ENCODE measurements around the gene LRSAM1.

GRCh38 chr9:127488946-127489345 lies 37.6 kb downstream of the LRSAM1 start:
- TF ChIP-seq, protein P1, sequence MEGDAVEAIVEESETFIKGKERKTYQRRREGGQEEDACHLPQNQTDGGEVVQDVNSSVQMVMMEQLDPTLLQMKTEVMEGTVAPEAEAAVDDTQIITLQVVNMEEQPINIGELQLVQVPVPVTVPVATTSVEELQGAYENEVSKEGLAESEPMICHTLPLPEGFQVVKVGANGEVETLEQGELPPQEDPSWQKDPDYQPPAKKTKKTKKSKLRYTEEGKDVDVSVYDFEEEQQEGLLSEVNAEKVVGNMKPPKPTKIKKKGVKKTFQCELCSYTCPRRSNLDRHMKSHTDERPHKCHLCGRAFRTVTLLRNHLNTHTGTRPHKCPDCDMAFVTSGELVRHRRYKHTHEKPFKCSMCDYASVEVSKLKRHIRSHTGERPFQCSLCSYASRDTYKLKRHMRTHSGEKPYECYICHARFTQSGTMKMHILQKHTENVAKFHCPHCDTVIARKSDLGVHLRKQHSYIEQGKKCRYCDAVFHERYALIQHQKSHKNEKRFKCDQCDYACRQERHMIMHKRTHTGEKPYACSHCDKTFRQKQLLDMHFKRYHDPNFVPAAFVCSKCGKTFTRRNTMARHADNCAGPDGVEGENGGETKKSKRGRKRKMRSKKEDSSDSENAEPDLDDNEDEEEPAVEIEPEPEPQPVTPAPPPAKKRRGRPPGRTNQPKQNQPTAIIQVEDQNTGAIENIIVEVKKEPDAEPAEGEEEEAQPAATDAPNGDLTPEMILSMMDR (IDR thresholded peaks at IDR 0.05), result no peak
- no peak for TF ChIP-seq POLR2A (IDR thresholded peaks at IDR 0.05)

All from esophagus squamous epithelium (tissue), 4 donors.